ENCODE data around the gene LMNA. TPM values are rescaled to one million over a fixed set of nuclear protein-coding genes. Genes with fewer than 3 reads are reported as not detected.

The LMNA gene
- total and polyA plus RNA-seq, 3 donors from 2014 or later: 162 to 219 (median 189) TPM

DNA sequence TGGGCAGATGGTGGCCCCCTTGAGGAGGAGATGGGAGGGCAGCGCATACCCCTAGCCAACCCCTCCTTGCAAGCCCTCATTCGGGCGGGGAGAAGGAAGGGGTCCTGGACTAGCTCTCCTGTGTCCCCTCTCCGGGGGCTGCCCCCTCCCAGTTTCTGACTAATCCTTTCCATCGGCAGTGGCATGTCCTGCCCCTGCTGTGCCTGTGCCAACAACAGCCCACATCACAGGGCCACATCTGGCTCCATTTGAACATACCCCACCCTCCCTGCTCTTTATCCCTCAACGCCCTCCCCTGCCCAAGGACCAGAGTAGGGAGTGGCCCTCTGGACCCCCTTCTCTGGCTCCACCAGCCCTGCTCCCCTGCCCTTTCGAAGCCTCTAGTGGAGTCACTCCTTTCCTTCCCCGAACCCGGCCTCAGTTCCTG lies 11.0 kb upstream of the LMNA start:
- 57 to 76% methylated on average over 7 to 9 of the region's 9 CpGs for WGBS, 2 donors
- H3K9me3 ChIP-seq: no peaks in the 10 kb centered on the region
- intact Hi-C loops (cut with DNase I; ENCODE audit: low total_unique reads): no loop called here
- H3K4me1 ChIP-seq: peaks cover 56% of the 10 kb centered on the region
- H3K27me3 ChIP-seq: no peaks in the 10 kb centered on the region
- H3K4me3 ChIP-seq: no peak overlapping the region
- DNase-seq: no peak
- TF ChIP-seq, protein P1, sequence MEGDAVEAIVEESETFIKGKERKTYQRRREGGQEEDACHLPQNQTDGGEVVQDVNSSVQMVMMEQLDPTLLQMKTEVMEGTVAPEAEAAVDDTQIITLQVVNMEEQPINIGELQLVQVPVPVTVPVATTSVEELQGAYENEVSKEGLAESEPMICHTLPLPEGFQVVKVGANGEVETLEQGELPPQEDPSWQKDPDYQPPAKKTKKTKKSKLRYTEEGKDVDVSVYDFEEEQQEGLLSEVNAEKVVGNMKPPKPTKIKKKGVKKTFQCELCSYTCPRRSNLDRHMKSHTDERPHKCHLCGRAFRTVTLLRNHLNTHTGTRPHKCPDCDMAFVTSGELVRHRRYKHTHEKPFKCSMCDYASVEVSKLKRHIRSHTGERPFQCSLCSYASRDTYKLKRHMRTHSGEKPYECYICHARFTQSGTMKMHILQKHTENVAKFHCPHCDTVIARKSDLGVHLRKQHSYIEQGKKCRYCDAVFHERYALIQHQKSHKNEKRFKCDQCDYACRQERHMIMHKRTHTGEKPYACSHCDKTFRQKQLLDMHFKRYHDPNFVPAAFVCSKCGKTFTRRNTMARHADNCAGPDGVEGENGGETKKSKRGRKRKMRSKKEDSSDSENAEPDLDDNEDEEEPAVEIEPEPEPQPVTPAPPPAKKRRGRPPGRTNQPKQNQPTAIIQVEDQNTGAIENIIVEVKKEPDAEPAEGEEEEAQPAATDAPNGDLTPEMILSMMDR (IDR thresholded peaks at IDR 0.05): no peak
- no peak for TF ChIP-seq POLR2A (IDR thresholded peaks at IDR 0.05)
- no peaks in the 10 kb centered on the region for H3K36me3 ChIP-seq (ENCODE audit: low read depth, missing control alignments)
- peak overlapping the region; percentile 59 to 97 for H3K27ac ChIP-seq

DNA sequence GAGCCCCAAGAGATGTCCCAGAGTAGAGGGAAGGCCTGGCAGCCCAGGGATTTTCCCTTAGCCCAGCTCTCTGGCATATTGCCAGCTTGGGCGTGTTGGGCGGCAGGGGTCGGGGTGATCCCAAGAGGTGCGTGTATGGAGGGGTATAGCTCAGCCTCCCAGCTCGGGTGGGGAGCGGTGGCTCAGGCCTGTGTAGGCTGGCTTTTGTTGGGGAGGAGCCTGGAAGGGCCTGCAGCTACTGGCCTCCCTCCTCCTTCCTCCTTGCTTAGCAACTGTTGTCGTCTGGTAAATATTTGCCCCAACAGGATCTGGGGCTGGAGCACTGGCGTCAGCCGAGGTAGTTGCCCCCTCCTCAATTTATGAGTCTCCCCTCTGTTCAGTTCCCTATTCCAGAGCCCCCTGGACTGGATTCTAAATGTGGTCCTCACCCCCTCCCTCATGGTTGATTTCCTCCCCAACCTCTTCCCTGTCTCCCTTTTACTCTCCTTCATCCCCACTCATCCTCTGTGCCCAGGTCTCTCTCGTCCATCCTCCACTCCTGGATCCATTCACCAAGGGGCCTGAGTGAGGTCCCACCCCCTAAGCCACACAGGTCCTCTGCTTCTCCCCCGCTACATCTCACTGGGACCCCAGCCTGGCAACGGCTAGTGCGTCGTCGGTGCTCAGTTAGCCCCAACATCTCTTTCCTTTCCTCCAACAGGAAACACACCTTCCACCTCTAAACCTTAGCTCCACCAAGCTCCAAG lies 10.3 kb upstream of the LMNA start:
- peaks cover 56% of the 10 kb centered on the region for H3K4me1 ChIP-seq
- no peaks in the 10 kb centered on the region for H3K9me3 ChIP-seq
- no peaks in the 10 kb centered on the region for H3K36me3 ChIP-seq (ENCODE audit: low read depth, missing control alignments)
- H3K27ac ChIP-seq: peak overlapping the region; percentile 59 to 97
- H3K4me3 ChIP-seq: no peak overlapping the region
- 41 to 58% methylated on average over 11 to 15 of the region's 15 CpGs for WGBS, 2 donors
- DNase-seq: peak; percentile 58
- no peaks in the 10 kb centered on the region for H3K27me3 ChIP-seq
- TF ChIP-seq POLR2A (IDR thresholded peaks at IDR 0.05): no peak
- TF ChIP-seq, protein P1 (IDR thresholded peaks at IDR 0.05): no peak
- intact Hi-C loops (cut with DNase I; ENCODE audit: low total_unique reads): no loop called here

DNA sequence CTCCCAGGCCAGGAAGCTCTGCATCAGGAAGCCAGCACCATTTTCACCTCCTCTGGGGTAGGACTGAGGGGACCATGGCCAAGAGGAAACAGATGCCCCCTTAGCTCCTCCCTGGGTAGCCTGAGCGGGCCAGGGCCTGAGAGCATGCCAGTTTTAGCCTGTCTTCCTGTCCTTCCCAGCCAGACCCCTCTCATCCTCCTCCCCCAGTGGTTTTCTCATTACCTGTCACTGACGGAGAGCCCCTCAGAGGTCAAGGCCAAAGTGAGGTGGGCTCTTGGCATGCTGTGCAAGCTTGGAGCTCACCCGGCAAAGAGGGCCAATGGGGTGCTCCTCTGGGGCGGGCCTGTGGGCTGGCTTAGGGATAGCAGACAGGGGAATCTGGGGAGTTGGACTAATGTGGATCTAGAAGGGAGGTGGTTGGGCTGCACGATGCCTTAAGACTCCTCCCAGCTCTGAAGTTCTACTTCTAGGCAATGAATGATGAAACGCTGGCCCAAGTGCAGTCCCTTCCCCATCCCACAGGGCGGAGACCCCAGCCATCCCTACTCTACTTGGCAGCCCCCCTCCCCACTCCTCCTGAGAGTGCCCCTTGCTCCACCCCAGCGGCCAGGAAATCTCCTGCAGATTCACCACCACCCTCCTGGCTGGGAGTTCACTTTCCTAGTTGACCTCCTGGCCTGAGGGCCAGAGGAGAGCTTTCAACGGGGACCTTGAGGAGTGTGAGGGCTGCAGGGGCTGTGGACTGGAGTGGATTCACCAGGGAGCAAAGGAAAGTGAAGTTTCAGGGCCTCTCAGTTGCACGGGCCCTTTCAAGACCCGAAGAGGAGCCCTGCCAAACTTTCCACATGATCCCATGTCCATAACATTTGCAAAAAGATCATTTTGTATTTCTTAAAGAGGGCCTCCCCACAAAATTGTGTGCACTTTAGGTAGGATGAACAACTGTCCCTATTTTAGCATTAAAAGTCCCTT lies 9.4 kb upstream of the LMNA start:
- H3K4me3 ChIP-seq: no peak overlapping the region
- TF ChIP-seq, protein P1 (IDR thresholded peaks at IDR 0.05): no peak
- TF ChIP-seq POLR2A (IDR thresholded peaks at IDR 0.05): no peak
- no peaks in the 10 kb centered on the region for H3K36me3 ChIP-seq (ENCODE audit: low read depth, missing control alignments)
- no peaks in the 10 kb centered on the region for H3K9me3 ChIP-seq
- WGBS, 2 donors: 39 to 49% methylated on average over 11 of the region's 11 CpGs
- H3K27ac ChIP-seq: peak overlapping the region; percentile 96 to 97
- no peak for DNase-seq
- no peaks in the 10 kb centered on the region for H3K27me3 ChIP-seq
- intact Hi-C loops (cut with DNase I; ENCODE audit: low total_unique reads): no loop called here
- H3K4me1 ChIP-seq: peaks cover 56% of the 10 kb centered on the region

DNA sequence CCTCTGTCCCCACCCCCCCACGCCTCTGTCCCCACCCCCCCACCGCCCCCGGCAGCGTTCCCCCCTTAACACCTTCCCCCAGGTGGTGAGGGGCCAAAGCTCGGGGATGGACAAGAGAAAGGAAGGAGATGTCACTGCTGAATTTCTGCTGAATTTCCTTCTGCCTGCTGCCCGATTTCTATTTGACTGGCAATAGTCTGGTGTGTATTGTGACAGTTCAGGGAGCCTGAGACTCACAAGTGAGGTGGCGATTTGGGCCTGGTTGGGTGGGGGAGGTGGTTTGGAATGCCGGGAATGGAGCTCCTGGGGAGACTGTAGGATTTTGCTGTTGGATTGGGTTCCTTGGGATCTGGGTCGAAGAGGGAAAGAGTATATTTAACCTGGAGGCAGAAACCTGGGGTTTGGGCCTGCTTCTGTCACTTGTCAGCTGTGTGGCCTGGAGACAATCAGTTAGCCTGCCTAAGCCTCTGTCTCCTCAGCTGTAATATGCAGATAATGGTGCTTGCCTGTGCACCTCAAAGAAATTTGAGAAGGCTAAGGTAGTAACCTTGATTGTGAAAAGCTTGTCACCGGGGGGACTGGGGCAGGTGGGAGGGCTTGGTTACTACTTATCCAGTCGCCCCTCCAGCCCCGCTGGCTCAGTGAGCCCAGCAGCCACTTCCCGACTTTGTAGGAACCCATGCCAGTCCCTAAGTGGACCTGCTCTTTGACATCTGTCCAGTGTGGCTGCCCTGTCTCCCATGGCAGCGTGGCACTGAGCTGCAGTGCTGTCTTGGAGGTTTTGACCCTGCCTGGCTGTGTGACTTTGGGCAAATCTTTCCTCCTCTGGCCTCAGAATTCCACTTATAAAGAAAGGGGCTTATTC lies 7.7 kb upstream of the LMNA start:
- Histone ChIP-seq H3K27ac (peak overlapping the region; percentile 96 to 97), H3K4me3 (peak overlapping the region; percentile 50 to 63), H3K36me3 (ENCODE audit: low read depth, missing control alignments) (no peaks in the 10 kb centered on the region), H3K4me1 (peaks cover 51% of the 10 kb centered on the region), H3K9me3 (no peaks in the 10 kb centered on the region), H3K27me3 (no peaks in the 10 kb centered on the region)
- no peak for DNase-seq
- no peak for TF ChIP-seq POLR2A (IDR thresholded peaks at IDR 0.05)
- TF ChIP-seq, protein P1 (IDR thresholded peaks at IDR 0.05): no peak
- WGBS, 2 donors: 26 to 29% methylated on average over 8 to 14 of the region's 14 CpGs
- intact Hi-C loops (cut with DNase I; ENCODE audit: low total_unique reads): no loop called here
